GM23248 (cell line): ENCODE data around the gene TCEANC2. TPM values are rescaled to one million over a fixed set of nuclear protein-coding genes. Genes with fewer than 3 reads are reported as not detected.

Source experiments
- DNase-seq: peaks from one replicate; pipeline ENCODE4 v3.0.0-alpha.2; 2015
- H2AFZ ChIP-seq: fragments of 200-600 bp; sonication (generic); 2 replicates; pipeline ENCODE4 v1.6.1; 2016; ENCODE audit warnings: antibody characterized with exemption
- H3F3A ChIP-seq: fragments of 200-600 bp; sonication (generic); 2 replicates; pipeline ENCODE4 v1.6.1; 2016; ENCODE audit warnings: mild to moderate bottlenecking, antibody characterized with exemption, mixed run types; ENCODE audit not compliant: insufficient read depth
- H3K27ac ChIP-seq: fragments of 200-600 bp; sonication (generic); 2 replicates; pipeline ENCODE4 v1.5.1; 2016; ENCODE audit warnings: mild to moderate bottlenecking
- H3K27me3 ChIP-seq: fragments of 200-600 bp; sonication (generic); replicated peaks from 2 replicates; pipeline ENCODE4 v1.6.1; 2016; ENCODE audit warnings: mild to moderate bottlenecking; ENCODE audit not compliant: insufficient read depth
- H3K36me3 ChIP-seq: fragments of 200-600 bp; sonication (generic); 2 replicates; pipeline ENCODE4 v1.6.1; 2016; ENCODE audit warnings: low read depth, mild to moderate bottlenecking
- H3K4me1 ChIP-seq: fragments of 200-600 bp; sonication (generic); 2 replicates; pipeline ENCODE4 v1.6.1; 2016; ENCODE audit warnings: mild to moderate bottlenecking; ENCODE audit not compliant: insufficient read depth
- H3K4me2 ChIP-seq: fragments of 200-600 bp; sonication (generic); one replicate; pipeline ENCODE4 v1.6.1; 2016; ENCODE audit warnings: mild to moderate bottlenecking; ENCODE audit not compliant: unreplicated experiment
- H3K4me3 ChIP-seq: fragments of 200-600 bp; sonication (generic); 2 replicates; pipeline ENCODE4 v1.5.1; 2016; ENCODE audit warnings: mild to moderate bottlenecking
- H3K79me2 ChIP-seq: fragments of 200-600 bp; sonication (generic); 2 replicates; pipeline ENCODE4 v1.6.1; 2016; ENCODE audit warnings: mild to moderate bottlenecking; ENCODE audit not compliant: insufficient read depth
- H3K9ac ChIP-seq: fragments of 200-600 bp; sonication (generic); 2 replicates; pipeline ENCODE4 v1.6.1; 2016; ENCODE audit warnings: mild to moderate bottlenecking
- H3K9me2 ChIP-seq: fragments of 200-600 bp; sonication (generic); 2 replicates; pipeline ENCODE4 v1.6.1; 2016; ENCODE audit warnings: mixed run types, mild to moderate bottlenecking, moderate library complexity; ENCODE audit not compliant: insufficient read depth
- H3K9me3 ChIP-seq: fragments of 200-600 bp; sonication (generic); one replicate; pipeline ENCODE4 v1.6.1; 2017; ENCODE audit warnings: low read depth
- H4K20me1 ChIP-seq: fragments of 200-600 bp; sonication (generic); 2 replicates; pipeline ENCODE4 v1.6.0; 2016; ENCODE audit not compliant: insufficient read depth
- EZH2 ChIP-seq: fragments of 200-600 bp; sonication (generic); IDR thresholded peaks from 2 replicates; pipeline ENCODE4 v1.6.1; 2018; ENCODE audit warnings: antibody characterized with exemption, mild to moderate bottlenecking; ENCODE audit not compliant: insufficient read depth, poor library complexity, severe bottlenecking
- EZH2phosphoT487 ChIP-seq: fragments of 200-600 bp; sonication (generic); IDR thresholded peaks from 2 replicates; pipeline ENCODE4 v1.6.1; 2018; ENCODE audit warnings: antibody characterized with exemption, moderate library complexity, mild to moderate bottlenecking, low read depth; ENCODE audit not compliant: insufficient read depth
- WGBS, 2 experiments: methylation state at CpG; one replicate each; pipeline ENCODE4 v1.1.6; 2015 to 2017; ENCODE audit warnings: low lambda C conversion rate in 2 of 2, low coverage in 1 of 2; ENCODE audit errors: missing lambda C conversion rate in 2 of 2; 5-methylcytosine and 5-hydroxymethylcytosine counted together
- in situ Hi-C: fragments of 300-500 bp; cut with MboI; formaldehyde crosslinking; loops from 2 replicates; pipeline ENCODE4 v1.15.0; 2020
- polyA plus RNA-seq: library from polyadenylated mRNA; unstranded; fragments of >200 nt; fragmentation: Nextera tagmentation; extraction: Ambion mirVana; gene quantifications from 2 replicates; pipeline ENCODE4 v1.2.1, GENCODE V29; 2016
- total RNA-seq: library from RNA; depleted of rRNA; stranded (reverse); fragments of >200 nt; shearing (Covaris generic); gene quantifications from 2 replicates; pipeline ENCODE4 v1.2.3, GENCODE V29; 2014

Gene TCEANC2
- total and polyA plus RNA-seq, 2 experiments from 2014 or later = 1.7 to 4.6 TPM

- Histone ChIP-seq H3K36me3 (no peaks in the 10 kb centered on the region), H3K9me3 (no peaks in the 10 kb centered on the region), H3F3A (no peaks in the 10 kb centered on the region), H3K9ac (no peak overlapping the region), H3K4me1 (no peaks in the 10 kb centered on the region), H3K79me2 (no peaks in the 10 kb centered on the region), H3K4me2 (no peak overlapping the region), H3K27me3 (no peaks in the 10 kb centered on the region), H2AFZ (no peak overlapping the region), H3K4me3 (no peak overlapping the region), H3K9me2 (no peaks in the 10 kb centered on the region), H3K27ac (no peak overlapping the region), H4K20me1 (no peaks in the 10 kb centered on the region)
- in situ Hi-C loops = loop anchor here (25.0 kb wide), 2 partner anchors 382 to 707 kb away; partner anchors contain the start of gene TTC22
- DNase-seq = no peak
- WGBS, 2 experiments = 46 to 90% methylated on average over 1 of the region's 1 CpG
- TF ChIP-seq EZH2phosphoT487 = no peak
- no peak for TF ChIP-seq EZH2
Observed at GRCh38 chr1:54105080-54105479, 51.7 kb downstream of the TCEANC2 start.

GRCh38 chr1:54105736-54106269, 52.4 kb downstream of the TCEANC2 start:
- in situ Hi-C loops = loop anchor here (25.0 kb wide), 2 partner anchors 381 to 706 kb away; partner anchors contain the start of gene TTC22

GRCh38 chr1:54107131-54107530, 53.7 kb downstream of the TCEANC2 start:
- H3F3A ChIP-seq = no peaks in the 10 kb centered on the region
- TF ChIP-seq EZH2 = no peak
- TF ChIP-seq EZH2phosphoT487 = no peak
- 41 to 54% methylated on average over 2 of the region's 2 CpGs for WGBS, 2 experiments
- in situ Hi-C loops = loop anchor here (25.0 kb wide), 2 partner anchors 380 to 705 kb away; partner anchors contain the start of gene TTC22
- peak; percentile 56 for DNase-seq
- H3K9ac ChIP-seq = no peak overlapping the region
- H4K20me1 ChIP-seq = no peaks in the 10 kb centered on the region
- H3K36me3 ChIP-seq = no peaks in the 10 kb centered on the region
- no peak overlapping the region for H3K27ac ChIP-seq
- no peak overlapping the region for H3K4me2 ChIP-seq
- no peaks in the 10 kb centered on the region for H3K27me3 ChIP-seq
- no peaks in the 10 kb centered on the region for H3K9me3 ChIP-seq
- H2AFZ ChIP-seq = no peak overlapping the region
- H3K9me2 ChIP-seq = no peaks in the 10 kb centered on the region
- no peaks in the 10 kb centered on the region for H3K79me2 ChIP-seq
- H3K4me1 ChIP-seq = no peaks in the 10 kb centered on the region
- no peak overlapping the region for H3K4me3 ChIP-seq

More at GRCh38 chr1:54105736-54106269, 52.4 kb downstream of the TCEANC2 start:
- Histone ChIP-seq H3K9me2 (no peaks in the 10 kb centered on the region), H2AFZ (no peak overlapping the region), H3K4me2 (no peak overlapping the region), H3F3A (no peaks in the 10 kb centered on the region), H3K9ac (no peak overlapping the region), H3K36me3 (no peaks in the 10 kb centered on the region), H3K27ac (no peak overlapping the region), H3K9me3 (no peaks in the 10 kb centered on the region), H3K27me3 (no peaks in the 10 kb centered on the region), H3K4me3 (no peak overlapping the region), H3K4me1 (no peaks in the 10 kb centered on the region), H4K20me1 (no peaks in the 10 kb centered on the region), H3K79me2 (no peaks in the 10 kb centered on the region)
- TF ChIP-seq EZH2phosphoT487 (no peak), EZH2 (no peak)
- DNase-seq = no peak
- WGBS, 2 experiments = 24 to 28% methylated on average over 6 of the region's 6 CpGs

- Histone ChIP-seq H3K4me2 (no peak overlapping the region), H3K79me2 (no peaks in the 10 kb centered on the region), H3K4me3 (no peak overlapping the region), H3K9ac (no peak overlapping the region), H3K9me2 (no peaks in the 10 kb centered on the region), H3F3A (no peaks in the 10 kb centered on the region), H4K20me1 (no peaks in the 10 kb centered on the region), H3K4me1 (no peaks in the 10 kb centered on the region), H3K27ac (no peak overlapping the region), H3K9me3 (no peaks in the 10 kb centered on the region), H3K36me3 (no peaks in the 10 kb centered on the region), H3K27me3 (no peaks in the 10 kb centered on the region), H2AFZ (no peak overlapping the region)
- WGBS, 2 experiments = 85 to 91% methylated on average over 3 of the region's 3 CpGs
- in situ Hi-C loops = loop anchor here (25.0 kb wide), 2 partner anchors 379 to 704 kb away; partner anchors contain the start of gene TTC22
- no peak for DNase-seq
- no peak for TF ChIP-seq EZH2phosphoT487
- TF ChIP-seq EZH2 = no peak
Observed at GRCh38 chr1:54108156-54108555, 54.7 kb downstream of the TCEANC2 start.
